ENCODE results near the gene JUND. TPM values are rescaled to one million over a fixed set of nuclear protein-coding genes. Genes with fewer than 3 reads are reported as not detected.

Gene JUND
- total and polyA plus RNA-seq, 3 donors from 2014 or later: 96.4 to 654 (median 615) TPM

DNA sequence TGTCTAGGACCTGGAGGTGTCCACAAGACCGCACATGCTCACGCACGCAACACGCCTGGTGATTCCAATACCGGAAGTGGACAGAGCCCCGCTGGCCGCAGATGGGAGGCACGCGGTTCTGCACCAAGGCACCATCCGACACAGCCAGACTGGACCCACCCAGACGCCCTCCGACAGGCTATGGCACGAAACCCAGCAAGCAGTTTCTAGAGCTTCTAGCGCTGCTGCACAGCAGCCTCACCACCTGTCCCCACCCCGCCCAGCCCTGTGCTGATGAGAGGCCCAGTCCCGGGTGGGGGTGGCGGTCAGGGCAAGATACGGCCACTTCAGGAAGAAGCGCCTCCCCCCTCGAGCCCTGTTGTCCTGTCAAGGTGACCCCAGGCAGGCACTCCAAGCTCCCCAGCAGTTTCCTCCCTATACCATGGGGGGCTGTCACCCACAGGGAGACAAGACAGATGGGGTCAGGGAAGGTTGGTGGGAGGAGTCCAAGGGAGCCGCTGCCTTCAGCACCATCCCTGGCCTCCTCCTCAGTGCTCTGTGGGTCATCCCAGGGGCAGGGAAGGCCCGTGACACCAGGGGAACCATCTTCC is 30.2 kb upstream of the JUND start:
- 82 to 94% methylated on average over 6 to 20 of the region's 22 CpGs for WGBS, 2 donors
- no peak for TF ChIP-seq POLR2A (IDR thresholded peaks at IDR 0.05)
- TF ChIP-seq, protein P1, sequence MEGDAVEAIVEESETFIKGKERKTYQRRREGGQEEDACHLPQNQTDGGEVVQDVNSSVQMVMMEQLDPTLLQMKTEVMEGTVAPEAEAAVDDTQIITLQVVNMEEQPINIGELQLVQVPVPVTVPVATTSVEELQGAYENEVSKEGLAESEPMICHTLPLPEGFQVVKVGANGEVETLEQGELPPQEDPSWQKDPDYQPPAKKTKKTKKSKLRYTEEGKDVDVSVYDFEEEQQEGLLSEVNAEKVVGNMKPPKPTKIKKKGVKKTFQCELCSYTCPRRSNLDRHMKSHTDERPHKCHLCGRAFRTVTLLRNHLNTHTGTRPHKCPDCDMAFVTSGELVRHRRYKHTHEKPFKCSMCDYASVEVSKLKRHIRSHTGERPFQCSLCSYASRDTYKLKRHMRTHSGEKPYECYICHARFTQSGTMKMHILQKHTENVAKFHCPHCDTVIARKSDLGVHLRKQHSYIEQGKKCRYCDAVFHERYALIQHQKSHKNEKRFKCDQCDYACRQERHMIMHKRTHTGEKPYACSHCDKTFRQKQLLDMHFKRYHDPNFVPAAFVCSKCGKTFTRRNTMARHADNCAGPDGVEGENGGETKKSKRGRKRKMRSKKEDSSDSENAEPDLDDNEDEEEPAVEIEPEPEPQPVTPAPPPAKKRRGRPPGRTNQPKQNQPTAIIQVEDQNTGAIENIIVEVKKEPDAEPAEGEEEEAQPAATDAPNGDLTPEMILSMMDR (IDR thresholded peaks at IDR 0.05): no peak
- no peaks in the 10 kb centered on the region for H3K27me3 ChIP-seq
- DNase-seq: no peak
- no peaks in the 10 kb centered on the region for H3K36me3 ChIP-seq (ENCODE audit: low read depth, missing control alignments)
- H3K4me3 ChIP-seq: no peak overlapping the region
- H3K27ac ChIP-seq: no peak overlapping the region
- H3K4me1 ChIP-seq: peaks cover 11% of the 10 kb centered on the region
- intact Hi-C loops (cut with DNase I; ENCODE audit: low total_unique reads): no loop called here
- H3K9me3 ChIP-seq: no peaks in the 10 kb centered on the region

DNA sequence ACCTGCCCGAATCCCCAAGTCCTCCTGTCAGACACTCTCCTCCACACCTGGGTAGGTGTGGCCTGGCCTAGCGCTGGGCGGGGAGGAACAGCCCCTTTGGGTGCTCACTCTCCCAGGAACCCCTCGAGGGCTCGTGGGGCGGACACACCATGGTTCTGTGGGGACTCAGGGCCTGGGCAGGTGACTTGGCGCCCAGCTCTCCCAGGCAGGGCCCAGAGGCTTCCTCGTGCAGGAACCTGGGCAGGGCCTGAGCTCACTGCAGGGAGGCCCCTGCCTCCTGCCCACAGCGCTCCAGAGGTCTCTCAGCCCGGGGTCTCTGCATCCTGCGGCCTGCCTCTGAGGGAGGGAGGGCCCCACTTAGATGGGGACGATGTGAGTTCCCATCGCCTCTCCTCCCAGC is 29.5 kb upstream of the JUND start:
- 88 to 89% methylated on average over 8 to 13 of the region's 13 CpGs for WGBS, 2 donors
- DNase-seq: no peak
- intact Hi-C loops (cut with DNase I; ENCODE audit: low total_unique reads): no loop called here
- Histone ChIP-seq H3K27me3 (no peaks in the 10 kb centered on the region), H3K27ac (no peak overlapping the region), H3K9me3 (no peaks in the 10 kb centered on the region), H3K4me1 (peaks cover 16% of the 10 kb centered on the region), H3K4me3 (no peak overlapping the region), H3K36me3 (ENCODE audit: low read depth, missing control alignments) (no peaks in the 10 kb centered on the region)
- TF ChIP-seq POLR2A (IDR thresholded peaks at IDR 0.05): no peak

DNA sequence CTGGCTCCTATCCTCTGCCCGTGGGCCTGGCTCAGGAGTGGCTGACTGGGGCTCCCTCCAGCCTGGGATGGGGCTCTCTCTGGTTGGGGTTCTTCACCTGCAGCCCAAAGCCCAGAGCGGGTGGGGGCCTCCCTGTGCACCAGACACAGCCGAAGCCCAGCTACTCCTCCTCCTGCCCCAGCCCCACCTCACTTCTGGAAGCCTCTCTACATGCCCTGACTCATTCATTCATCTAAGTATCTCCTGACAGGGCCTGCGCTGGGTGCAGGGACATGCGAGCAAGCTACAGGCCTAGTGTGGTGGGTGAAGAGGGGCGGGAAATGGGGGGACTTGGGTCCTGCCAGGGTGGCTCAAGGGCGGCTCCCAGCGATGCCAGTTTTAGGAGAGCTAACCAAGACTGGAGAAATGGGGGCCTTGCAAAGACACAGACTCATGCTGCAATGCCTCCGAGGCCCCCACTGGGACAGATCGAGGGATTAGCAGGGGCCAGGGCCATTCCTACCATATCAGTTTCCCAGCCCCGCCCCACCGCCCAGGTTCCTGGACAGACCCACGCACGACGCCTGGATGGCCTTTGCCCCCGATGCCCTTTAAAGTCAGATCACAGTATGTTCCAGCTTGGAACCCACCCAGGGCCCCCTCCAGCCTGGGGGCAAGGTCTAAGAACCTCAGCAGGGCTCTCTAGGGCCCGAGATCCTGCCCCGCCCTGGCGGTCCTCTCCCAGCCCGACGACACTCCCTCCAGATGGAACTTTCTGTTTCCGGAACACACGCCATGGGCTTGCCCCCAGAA is 28.9 kb upstream of the JUND start:
- Histone ChIP-seq H3K27me3 (no peaks in the 10 kb centered on the region), H3K27ac (no peak overlapping the region), H3K36me3 (ENCODE audit: low read depth, missing control alignments) (no peaks in the 10 kb centered on the region), H3K9me3 (no peaks in the 10 kb centered on the region), H3K4me3 (no peak overlapping the region), H3K4me1 (peaks cover 22% of the 10 kb centered on the region)
- intact Hi-C loops (cut with DNase I; ENCODE audit: low total_unique reads): no loop called here
- no peak for TF ChIP-seq POLR2A (IDR thresholded peaks at IDR 0.05)
- TF ChIP-seq, protein P1 (IDR thresholded peaks at IDR 0.05): no peak
- DNase-seq: no peak
- 82 to 88% methylated on average over 13 to 23 of the region's 23 CpGs for WGBS, 2 donors

DNA sequence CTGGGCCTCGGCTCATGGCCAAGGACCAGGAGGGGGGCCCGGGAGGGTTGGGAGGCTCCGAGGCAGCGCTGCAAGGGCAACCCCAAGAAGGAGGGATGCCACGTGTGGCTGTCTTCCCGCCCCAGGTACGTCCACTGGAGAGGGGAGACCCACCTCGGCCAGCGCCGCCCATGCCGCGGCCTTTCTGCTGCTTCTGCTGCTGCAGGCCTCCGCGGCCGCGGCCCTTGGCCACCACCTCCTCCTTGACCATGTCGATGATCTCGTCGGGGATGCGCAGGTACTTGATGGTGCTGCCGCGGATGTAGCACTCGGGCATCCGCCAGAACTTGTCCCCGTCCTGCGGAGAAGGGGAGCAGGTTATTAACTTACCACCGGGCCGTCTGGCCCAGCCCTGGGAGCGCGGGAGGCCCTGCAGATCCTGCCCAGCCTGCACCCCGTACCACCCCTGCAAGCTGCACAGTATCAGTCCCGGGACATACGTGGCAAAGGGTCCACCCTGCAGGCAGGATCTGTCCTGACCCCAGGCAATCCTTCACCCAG is 28.2 kb upstream of the JUND start:
- Histone ChIP-seq H3K4me3 (no peak overlapping the region), H3K36me3 (ENCODE audit: low read depth, missing control alignments) (no peaks in the 10 kb centered on the region), H3K27me3 (no peaks in the 10 kb centered on the region), H3K9me3 (no peaks in the 10 kb centered on the region), H3K27ac (no peak overlapping the region), H3K4me1 (peaks cover 28% of the 10 kb centered on the region)
- WGBS, 2 donors: 90 to 92% methylated on average over 21 to 33 of the region's 33 CpGs
- intact Hi-C loops (cut with DNase I; ENCODE audit: low total_unique reads): no loop called here
- no peak for DNase-seq
- TF ChIP-seq POLR2A (IDR thresholded peaks at IDR 0.05): no peak
- TF ChIP-seq, protein P1 (IDR thresholded peaks at IDR 0.05): no peak

DNA sequence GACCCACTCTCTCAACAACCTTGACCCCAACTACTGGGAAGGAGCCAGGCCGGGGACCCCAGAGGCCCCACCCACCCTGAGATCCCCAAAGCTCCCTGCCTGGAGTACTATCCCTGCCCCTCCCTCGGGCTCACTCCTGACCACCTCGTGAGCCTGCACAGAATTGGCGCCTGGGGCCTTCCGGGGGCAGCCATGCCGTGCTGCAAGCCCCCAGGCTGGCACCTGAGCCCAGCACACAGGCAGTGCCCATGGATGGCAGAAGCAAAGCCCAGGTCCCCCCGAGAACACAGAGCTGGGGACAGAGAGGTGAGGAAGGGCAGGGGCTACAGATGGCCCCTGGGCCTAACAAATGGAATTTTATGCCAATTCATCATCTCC is 27.5 kb upstream of the JUND start:
- TF ChIP-seq, protein P1 (IDR thresholded peaks at IDR 0.05): no peak
- no peak for TF ChIP-seq POLR2A (IDR thresholded peaks at IDR 0.05)
- no peaks in the 10 kb centered on the region for H3K36me3 ChIP-seq (ENCODE audit: low read depth, missing control alignments)
- peak overlapping the region in 1 of 2 donors; percentile 99 for H3K27ac ChIP-seq
- no peak for DNase-seq
- H3K9me3 ChIP-seq: no peaks in the 10 kb centered on the region
- peaks cover 31% of the 10 kb centered on the region for H3K4me1 ChIP-seq
- 81% methylated on average over 7 of the region's 7 CpGs; no CpG with 5 or more reads in 1 of the 2 donors for WGBS, 2 donors
- H3K4me3 ChIP-seq: no peak overlapping the region
- intact Hi-C loops (cut with DNase I; ENCODE audit: low total_unique reads): no loop called here
- H3K27me3 ChIP-seq: no peaks in the 10 kb centered on the region
